Omental fat pad (tissue), 4 donors: ENCODE data around the gene BACH2. TPM values are rescaled to one million over a fixed set of nuclear protein-coding genes. Genes with fewer than 3 reads are reported as not detected.
"Not testable (repeated sequence)": the region's sequence is repeated elsewhere in the genome, so short reads cannot be mapped to it uniquely, and the experiment has no call there.

Experiments
- ATAC-seq: fragments of 150-250 bp; one replicate; pipeline ENCODE4 v1.9.1; 2016; ENCODE audit warnings: mild to moderate bottlenecking, moderate library complexity; ENCODE audit not compliant: low FRiP score
- DNase-seq: peaks from one replicate; pipeline ENCODE4 v3.0.0-alpha.2; 2019; ENCODE audit warnings: low spot score
- CTCF ChIP-seq, 3 donors: fragments of 450-650 bp; IDR thresholded peaks; one replicate each; pipeline ENCODE4 v1.5.1; 2016 to 2017; ENCODE audit warnings: antibody characterized with exemption in 3 of 3, mild to moderate bottlenecking in 3 of 3, moderate library complexity in 2 of 3
- total RNA-seq, 4 donors: library from RNA; depleted of rRNA; stranded (reverse); fragments of >200 nt; gene quantifications; one replicate each; pipeline ENCODE4 v1.1.0, GENCODE V29; 2016

BACH2 gene
- total RNA-seq, 4 donors from 2014 or later, result 4.0 to 9.4 (median 7.0) TPM

GRCh38 chr6:90136837-90137568, 159.6 kb downstream of the BACH2 start:
- ATAC-seq (no peak), DNase-seq (no peak)
- no peak for TF ChIP-seq CTCF (IDR thresholded peaks at IDR 0.05)

GRCh38 chr6:90136176-90136575, 160.5 kb downstream of the BACH2 start:
- TF ChIP-seq CTCF (IDR thresholded peaks at IDR 0.05), result no peak
- DNase-seq, result no peak
- no peak for ATAC-seq

GRCh38 chr6:90135667-90136066, 161.0 kb downstream of the BACH2 start:
- ATAC-seq, result peak; percentile 85
- TF ChIP-seq CTCF (IDR thresholded peaks at IDR 0.05), result no peak

GRCh38 chr6:90133664-90134063, 163.0 kb downstream of the BACH2 start:
- ATAC-seq, DNase-seq: not testable (repeated sequence)

More at GRCh38 chr6:90135667-90136066, 161.0 kb downstream of the BACH2 start:
- DNase-seq, result peak; percentile 36

GRCh38 chr6:90131614-90132423, 164.8 kb downstream of the BACH2 start:
- TF ChIP-seq CTCF (IDR thresholded peaks at IDR 0.05), result no peak
- ATAC-seq (no peak), DNase-seq (no peak)

GRCh38 chr6:90131125-90131524, 165.5 kb downstream of the BACH2 start:
- ATAC-seq, result no peak
- no peak for DNase-seq
- TF ChIP-seq CTCF (IDR thresholded peaks at IDR 0.05), result no peak

GRCh38 chr6:90128687-90129086, 168.0 kb downstream of the BACH2 start:
- not testable (repeated sequence) for ATAC-seq, DNase-seq

GRCh38 chr6:90127595-90127994, 169.0 kb downstream of the BACH2 start:
- no peak for DNase-seq
- ATAC-seq, result no peak
- no peak for TF ChIP-seq CTCF (IDR thresholded peaks at IDR 0.05)
